Activated CD4-positive, CD25-positive, alpha-beta regulatory T cell treated with anti-CD3 and anti-CD28 coated beads, Interleukin-2, amount 50 U/mL, for 24 hours (primary cell): Measurements from ENCODE around the gene PTPRG.
"Not testable (repeated sequence)": the region's sequence is repeated elsewhere in the genome, so short reads cannot be mapped to it uniquely, and the experiment has no call there.

Experiments used
- ATAC-seq, 2 donors: fragments of 150-1000 bp; cut with Tn5 transposase; one replicate each; pipeline ENCODE4 v1.10.0; 2021; ENCODE audit warnings: mild to moderate bottlenecking in 1 of 2, moderate library complexity in 1 of 2

The PTPRG gene

DNA sequence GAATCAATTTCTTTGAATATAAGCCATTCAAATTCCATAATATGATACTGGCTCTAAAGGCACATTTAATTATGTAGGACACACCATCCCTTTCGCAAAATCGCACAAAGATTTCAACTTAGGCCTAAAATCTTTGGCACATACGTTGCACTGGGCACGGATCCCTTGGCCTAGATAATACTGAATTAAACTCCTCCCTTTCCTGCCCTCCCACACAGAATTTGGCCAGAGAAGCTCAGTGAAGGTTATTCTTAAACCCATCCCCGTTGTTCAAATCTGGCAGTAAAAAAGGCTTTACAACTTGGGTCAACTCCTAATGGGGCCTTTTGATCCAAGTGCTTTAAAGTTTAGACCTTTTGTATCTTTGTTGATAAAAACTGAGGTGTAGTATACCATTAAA lies 247.2 kb downstream of the PTPRG start:
- no peak for ATAC-seq

DNA sequence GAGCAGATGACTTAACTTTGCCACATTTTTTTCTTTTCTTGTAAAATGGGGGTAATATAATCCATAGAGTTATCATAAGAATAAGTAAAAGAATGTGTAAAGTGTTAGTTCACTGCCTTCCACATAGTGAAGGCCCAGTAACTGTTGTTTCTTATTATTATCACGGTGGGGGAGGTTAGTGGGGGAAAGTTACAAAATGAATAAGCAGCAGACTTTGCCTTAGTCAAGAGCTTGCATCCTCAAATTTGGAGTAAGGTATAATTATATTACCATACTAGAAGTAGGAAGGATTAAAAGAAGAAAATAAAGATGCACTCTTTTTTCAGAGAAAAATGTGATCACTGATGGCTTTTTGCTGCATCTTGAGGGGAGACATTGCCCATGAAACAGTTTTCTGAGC lies 247.6 kb downstream of the PTPRG start:
- no peak for ATAC-seq

- no peak for ATAC-seq
Observed at GRCh38 chr3:61809879-61810278, 248.5 kb downstream of the PTPRG start.

- no peak for ATAC-seq
Observed at GRCh38 chr3:61810953-61811497, 249.7 kb downstream of the PTPRG start.

- ATAC-seq, result no peak
Observed at GRCh38 chr3:61811652-61812051, 250.3 kb downstream of the PTPRG start.

- ATAC-seq, result no peak
Observed at GRCh38 chr3:61812085-61812484, 250.7 kb downstream of the PTPRG start.

DNA sequence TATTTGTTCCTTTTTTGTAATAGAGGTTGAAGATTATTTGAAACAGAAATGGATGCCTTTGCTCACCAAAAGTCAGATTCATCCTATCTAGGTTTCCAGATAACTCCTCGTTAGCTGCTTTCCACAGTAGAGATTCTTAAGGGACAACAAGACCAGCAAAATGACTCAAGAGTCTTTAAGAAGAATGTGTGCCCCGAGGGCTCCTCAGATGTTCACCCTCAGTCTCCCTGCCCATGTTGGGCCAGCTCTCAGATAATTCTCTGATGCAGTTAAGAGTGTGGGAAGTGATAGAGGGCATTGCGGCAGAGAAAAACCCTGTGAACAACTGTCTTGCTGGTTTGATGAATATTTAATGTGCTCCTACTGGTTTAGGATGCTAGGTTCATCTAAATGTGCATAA lies 251.1 kb downstream of the PTPRG start:
- ATAC-seq, result no peak

DNA sequence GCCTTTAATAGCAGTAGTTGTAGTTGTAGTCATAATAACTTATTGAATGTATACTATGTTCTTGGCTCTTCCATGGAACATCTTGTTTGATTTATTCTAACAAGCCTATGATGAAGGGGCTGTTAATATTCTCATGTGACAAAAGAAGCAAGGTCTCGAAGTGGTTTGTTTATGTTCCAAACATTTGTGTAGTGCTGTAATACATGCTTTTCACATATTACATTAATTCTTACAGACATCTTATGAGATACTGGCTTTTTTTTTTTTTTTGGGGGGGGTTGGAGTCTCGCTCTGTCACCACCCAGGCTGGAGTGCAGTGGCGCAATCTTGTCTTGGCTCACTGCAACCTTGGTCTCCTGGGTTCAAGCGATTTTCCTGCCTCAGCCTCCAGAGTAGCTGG lies 252.3 kb downstream of the PTPRG start:
- ATAC-seq, result no peak

- no peak for ATAC-seq
Observed at GRCh38 chr3:61814674-61815073, 253.3 kb downstream of the PTPRG start.

DNA sequence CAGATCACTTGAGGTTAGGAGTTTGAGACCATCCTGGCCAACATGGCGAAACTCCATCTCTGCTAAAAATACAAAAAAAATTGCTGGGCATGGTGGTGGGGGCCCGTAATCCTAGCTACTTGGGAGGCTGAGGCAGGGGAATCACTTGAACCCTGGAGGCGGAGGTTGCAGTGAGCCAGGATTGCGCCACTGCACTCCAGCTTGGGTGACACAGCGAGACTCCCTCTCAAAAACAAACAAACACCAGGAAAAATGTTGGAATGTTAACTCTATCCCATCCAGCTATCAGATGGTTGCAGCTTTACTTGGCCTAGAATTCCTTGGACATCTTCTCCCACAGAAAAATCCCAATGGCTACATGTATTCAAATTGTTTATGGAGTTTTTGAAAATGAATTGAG lies 254.9 kb downstream of the PTPRG start:
- ATAC-seq, result not testable (repeated sequence)

- no peak for ATAC-seq
Observed at GRCh38 chr3:61819861-61820260, 258.5 kb downstream of the PTPRG start.

GRCh38 chr3:61820306-61820992 lies 259.1 kb downstream of the PTPRG start:
- no peak for ATAC-seq

DNA sequence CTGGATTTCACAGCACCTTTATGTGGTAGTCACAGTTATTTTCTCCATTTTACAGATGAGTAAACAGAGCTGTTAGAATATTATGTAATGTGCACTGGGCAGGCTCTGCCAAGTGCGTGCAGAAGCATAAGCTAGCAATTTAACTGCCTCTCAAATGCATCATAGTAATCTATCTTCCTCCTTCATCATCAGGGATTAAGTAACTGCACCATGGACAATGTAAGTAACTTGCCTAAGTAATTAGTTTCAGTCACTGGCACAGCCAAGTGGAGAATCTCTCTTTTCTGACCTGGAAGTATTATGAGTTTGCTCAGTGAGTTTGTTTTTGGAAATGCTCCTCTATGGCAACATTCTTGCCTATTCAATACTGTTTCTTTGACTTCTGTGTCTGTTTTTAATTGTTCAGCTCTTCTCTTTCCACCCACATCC lies 260.5 kb downstream of the PTPRG start:
- ATAC-seq, result no peak

DNA sequence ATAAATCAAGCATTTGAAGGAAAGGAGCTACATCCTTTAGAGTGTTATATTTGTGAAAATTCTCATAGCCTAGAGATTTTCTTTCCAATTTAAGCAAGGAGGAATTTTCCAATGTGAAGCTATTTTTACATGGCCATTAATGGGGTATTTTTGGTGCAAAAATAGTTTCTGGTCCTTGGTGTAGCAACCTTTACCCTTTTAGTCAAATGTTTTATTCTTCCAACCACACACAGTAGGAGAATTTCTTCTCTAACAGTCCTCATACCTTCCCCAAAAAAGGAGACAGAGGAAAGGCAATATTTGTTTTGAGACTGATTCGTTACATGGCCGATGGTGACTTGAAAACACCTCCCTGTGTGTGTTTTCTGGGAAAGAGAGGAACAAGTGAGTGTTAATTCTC lies 261.2 kb downstream of the PTPRG start:
- ATAC-seq, result no peak

- no peak for ATAC-seq
Observed at GRCh38 chr3:61824553-61825135, 263.3 kb downstream of the PTPRG start.

DNA sequence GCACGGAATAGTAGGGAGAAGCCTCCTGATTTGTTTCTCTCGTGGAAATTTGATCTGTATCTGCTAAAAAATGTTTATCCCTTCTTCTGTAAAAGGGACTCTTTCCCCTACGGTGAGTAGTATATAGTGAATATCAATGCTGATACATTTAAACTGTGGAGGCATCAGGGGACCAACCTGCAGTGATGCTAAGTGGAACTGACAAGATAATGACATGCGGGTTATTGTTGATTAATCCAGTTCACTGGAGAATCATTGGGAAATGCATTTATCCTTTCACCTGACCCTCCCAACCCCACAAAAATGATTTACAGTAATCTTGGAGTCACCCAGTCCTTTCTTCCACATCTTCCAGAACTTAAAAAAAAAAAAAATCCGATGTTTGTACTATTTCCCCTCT lies 264.8 kb downstream of the PTPRG start:
- no peak for ATAC-seq

- ATAC-seq, result no peak
Observed at GRCh38 chr3:61828184-61828874, 267.0 kb downstream of the PTPRG start.

- ATAC-seq, result no peak
Observed at GRCh38 chr3:61828880-61829721, 267.7 kb downstream of the PTPRG start.

DNA sequence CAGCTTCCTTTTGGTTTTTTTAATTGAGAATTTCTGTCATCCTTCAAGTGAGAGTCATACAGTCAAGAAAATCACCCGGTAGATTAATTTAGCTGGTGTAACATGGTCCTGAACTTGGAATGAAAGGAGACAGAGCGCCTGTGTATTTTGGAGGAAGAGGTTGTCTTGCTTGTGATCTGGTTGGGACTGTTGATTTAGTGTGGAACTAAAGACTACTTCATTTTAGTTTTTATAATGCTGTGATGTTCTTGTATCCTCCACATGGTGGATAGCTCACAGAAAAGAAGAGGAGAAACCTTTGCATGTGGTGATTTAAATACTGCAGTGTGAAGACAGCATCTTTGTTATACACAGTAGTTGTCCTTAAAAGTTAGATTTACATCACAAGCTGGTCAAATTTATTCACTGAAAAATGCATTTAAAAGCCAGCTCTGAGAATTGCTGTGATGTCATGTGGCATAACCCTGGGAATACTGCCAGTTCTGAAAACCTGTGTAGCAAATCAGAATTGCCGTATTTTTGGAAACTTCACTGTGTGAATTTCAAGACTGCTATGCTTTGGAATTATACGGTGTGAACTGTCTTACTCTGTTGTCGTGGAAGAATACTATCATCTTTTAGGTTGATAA lies 268.5 kb downstream of the PTPRG start:
- ATAC-seq, result no peak

GRCh38 chr3:61831973-61832372 lies 270.6 kb downstream of the PTPRG start:
- ATAC-seq, result no peak

DNA sequence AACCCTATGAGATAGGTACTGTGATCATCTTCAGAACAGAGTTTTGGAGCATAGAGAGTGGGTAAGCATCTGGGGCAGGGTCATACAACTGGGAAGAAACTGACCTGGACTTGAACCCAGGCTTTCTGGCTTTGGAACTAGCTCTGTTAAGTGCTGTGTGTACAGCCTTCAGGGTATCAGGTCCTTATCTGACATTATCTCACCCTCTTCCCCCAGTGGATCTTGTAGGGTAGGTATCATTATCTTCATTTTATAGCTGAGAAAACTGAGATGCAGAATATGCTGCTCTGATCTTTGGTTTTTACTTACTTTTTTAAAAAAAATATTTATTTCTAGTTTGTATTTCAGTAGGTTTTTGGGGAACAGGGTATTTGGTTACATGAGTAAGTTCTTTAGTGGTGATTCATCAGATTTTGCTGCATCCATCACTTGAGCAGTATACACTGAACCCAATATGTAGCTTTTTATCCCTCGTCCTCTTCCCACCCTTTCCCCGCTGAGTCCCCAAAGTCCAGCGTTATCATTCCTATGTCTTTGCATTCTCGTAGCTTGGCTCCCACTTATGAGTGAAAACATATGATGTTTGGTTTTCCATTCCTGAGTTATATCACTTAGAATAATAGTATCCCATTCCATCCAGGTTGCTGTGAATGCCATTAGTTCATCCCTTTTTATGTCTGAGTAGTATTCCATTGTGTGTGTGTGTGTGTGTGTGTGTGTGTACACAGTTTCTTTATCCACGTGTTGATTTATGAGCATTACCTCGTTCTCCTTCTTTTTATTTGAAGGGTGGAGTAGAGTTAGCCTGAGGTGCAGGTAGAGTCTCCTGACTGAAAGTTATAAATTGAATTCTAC lies 271.2 kb downstream of the PTPRG start:
- ATAC-seq, result no peak

GRCh38 chr3:61839256-61839655 lies 277.9 kb downstream of the PTPRG start:
- ATAC-seq, result no peak
